HUES64 (cell line): ENCODE measurements around the gene ADAMTSL3.
"Not testable (repeated sequence)": the region's sequence is repeated elsewhere in the genome, so short reads cannot be mapped to it uniquely, and the experiment has no call there.

Source experiments
- H3K27ac ChIP-seq: 2 replicates; pipeline ENCODE4 v1.7.0; 2013; ENCODE audit warnings: low read depth, low read length, inconsistent platforms
- H3K27me3 ChIP-seq: 2 replicates; pipeline ENCODE4 v1.6.1; 2013; ENCODE audit warnings: mild to moderate bottlenecking, low read length; ENCODE audit not compliant: insufficient read depth
- H3K36me3 ChIP-seq: 2 replicates; pipeline ENCODE4 v1.6.1; 2013; ENCODE audit warnings: mild to moderate bottlenecking, low read length; ENCODE audit not compliant: insufficient read depth
- H3K4me1 ChIP-seq: 2 replicates; pipeline ENCODE4 v1.6.1; 2013; ENCODE audit warnings: mild to moderate bottlenecking, low read length, moderate library complexity; ENCODE audit not compliant: insufficient read depth
- H3K4me3 ChIP-seq: 2 replicates; pipeline ENCODE4 v1.5.1; 2013; ENCODE audit warnings: mild to moderate bottlenecking, low read length, moderate library complexity
- H3K9ac ChIP-seq: 2 replicates; pipeline ENCODE4 v1.6.1; 2013; ENCODE audit warnings: mild to moderate bottlenecking, low read depth, low read length
- H3K9me3 ChIP-seq: 2 replicates; pipeline ENCODE4 v1.6.1; 2013; ENCODE audit warnings: low read depth, low read length; ENCODE audit not compliant: insufficient read depth
- WGBS: fragments of 150-250, 120-280 bp; methylation state at CpG from one replicate; pipeline ENCODE4 v1.1.7; 2013; ENCODE audit warnings: missing lambda C conversion rate; 5-methylcytosine and 5-hydroxymethylcytosine counted together

The ADAMTSL3 gene

GRCh38 chr15:83956887-83957286, 303.0 kb downstream of the ADAMTSL3 start:
- Histone ChIP-seq H3K27ac (no peak overlapping the region), H3K9me3 (no peaks in the 10 kb centered on the region; the same call in 1 of the 2 replicates), H3K4me3 (no peak overlapping the region), H3K4me1 (peaks cover 5% of the 10 kb centered on the region; the same call in 1 of the 2 replicates), H3K9ac (no peak overlapping the region), H3K36me3 (no peaks in the 10 kb centered on the region), H3K27me3 (no peaks in the 10 kb centered on the region)
- 92% methylated on average over 4 of the region's 4 CpGs for WGBS

- no peaks in the 10 kb centered on the region for H3K27me3 ChIP-seq
- 84% methylated on average over 2 of the region's 2 CpGs for WGBS
- peaks cover 5% of the 10 kb centered on the region; the same call in 1 of the 2 replicates for H3K4me1 ChIP-seq
- H3K27ac ChIP-seq = no peak overlapping the region
- no peaks in the 10 kb centered on the region for H3K9me3 ChIP-seq
- no peak overlapping the region for H3K9ac ChIP-seq
- H3K4me3 ChIP-seq = no peak overlapping the region
- no peaks in the 10 kb centered on the region for H3K36me3 ChIP-seq
These were observed 305.6 kb downstream of the ADAMTSL3 start for GRCh38 chr15:83959477-83959876.

GRCh38 chr15:83960192-83960829, 306.4 kb downstream of the ADAMTSL3 start:
- no peaks in the 10 kb centered on the region for H3K9me3 ChIP-seq
- no peak overlapping the region for H3K27ac ChIP-seq
- no peaks in the 10 kb centered on the region for H3K36me3 ChIP-seq
- no peak overlapping the region for H3K4me3 ChIP-seq
- no peak overlapping the region for H3K9ac ChIP-seq
- WGBS = 90% methylated on average over 4 of the region's 6 CpGs
- H3K27me3 ChIP-seq = no peaks in the 10 kb centered on the region
- peaks cover 5% of the 10 kb centered on the region; the same call in 1 of the 2 replicates for H3K4me1 ChIP-seq

GRCh38 chr15:83961311-83961710, 307.4 kb downstream of the ADAMTSL3 start:
- WGBS = 88% methylated on average over 3 of the region's 3 CpGs
- no peak overlapping the region for H3K9ac ChIP-seq
- no peaks in the 10 kb centered on the region for H3K27me3 ChIP-seq
- H3K27ac ChIP-seq = no peak overlapping the region
- H3K9me3 ChIP-seq = no peaks in the 10 kb centered on the region
- no peak overlapping the region for H3K4me3 ChIP-seq
- peaks cover 5% of the 10 kb centered on the region; the same call in 1 of the 2 replicates for H3K4me1 ChIP-seq
- H3K36me3 ChIP-seq = no peaks in the 10 kb centered on the region

- H3K4me3 ChIP-seq, H3K9ac ChIP-seq, H3K27ac ChIP-seq, H3K36me3 ChIP-seq, H3K4me1 ChIP-seq, H3K9me3 ChIP-seq, H3K27me3 ChIP-seq: not testable (repeated sequence)
- 96% methylated on average over 1 of the region's 1 CpG for WGBS
These were observed 311.0 kb downstream of the ADAMTSL3 start for GRCh38 chr15:83964967-83965366.

GRCh38 chr15:83970295-83970890, 316.5 kb downstream of the ADAMTSL3 start:
- H3K27ac ChIP-seq = no peak overlapping the region
- H3K36me3 ChIP-seq = no peaks in the 10 kb centered on the region
- WGBS = 95% methylated on average over 12 of the region's 12 CpGs

GRCh38 chr15:83971992-83972391, 318.1 kb downstream of the ADAMTSL3 start:
- Histone ChIP-seq H3K27me3 (no peaks in the 10 kb centered on the region), H3K9ac (no peak overlapping the region), H3K36me3 (no peaks in the 10 kb centered on the region), H3K9me3 (peaks cover 10% of the 10 kb centered on the region), H3K4me1 (no peaks in the 10 kb centered on the region), H3K27ac (no peak overlapping the region), H3K4me3 (no peak overlapping the region)
- WGBS = 89% methylated on average over 3 of the region's 3 CpGs

More at GRCh38 chr15:83970295-83970890, 316.5 kb downstream of the ADAMTSL3 start:
- Histone ChIP-seq H3K4me1 (no peaks in the 10 kb centered on the region), H3K9ac (no peak overlapping the region), H3K27me3 (no peaks in the 10 kb centered on the region), H3K4me3 (no peak overlapping the region), H3K9me3 (no peaks in the 10 kb centered on the region)

- 77% methylated on average over 2 of the region's 3 CpGs for WGBS
These were observed 319.9 kb downstream of the ADAMTSL3 start for GRCh38 chr15:83973816-83974215.

GRCh38 chr15:83977992-83978391, 324.1 kb downstream of the ADAMTSL3 start:
- peaks cover 25% of the 10 kb centered on the region for H3K9me3 ChIP-seq

More at GRCh38 chr15:83973816-83974215, 319.9 kb downstream of the ADAMTSL3 start:
- Histone ChIP-seq H3K27me3 (no peaks in the 10 kb centered on the region), H3K9me3 (peaks cover 25% of the 10 kb centered on the region), H3K4me1 (no peaks in the 10 kb centered on the region), H3K9ac (no peak overlapping the region), H3K36me3 (no peaks in the 10 kb centered on the region), H3K27ac (no peak overlapping the region), H3K4me3 (no peak overlapping the region)

GRCh38 chr15:83978588-83978987, 324.7 kb downstream of the ADAMTSL3 start:
- WGBS = 93% methylated on average over 3 of the region's 3 CpGs
- no peaks in the 10 kb centered on the region for H3K4me1 ChIP-seq
- H3K9me3 ChIP-seq = peaks cover 25% of the 10 kb centered on the region
- H3K4me3 ChIP-seq = no peak overlapping the region
- H3K27ac ChIP-seq = no peak overlapping the region
- H3K27me3 ChIP-seq = no peaks in the 10 kb centered on the region
- H3K36me3 ChIP-seq = no peaks in the 10 kb centered on the region
- H3K9ac ChIP-seq = no peak overlapping the region

More at GRCh38 chr15:83977992-83978391, 324.1 kb downstream of the ADAMTSL3 start:
- no peak overlapping the region for H3K4me3 ChIP-seq
- no peaks in the 10 kb centered on the region for H3K36me3 ChIP-seq
- H3K9ac ChIP-seq = no peak overlapping the region
- H3K4me1 ChIP-seq = no peaks in the 10 kb centered on the region
- H3K27me3 ChIP-seq = no peaks in the 10 kb centered on the region
- no peak overlapping the region for H3K27ac ChIP-seq

- H3K4me3 ChIP-seq = no peak overlapping the region
- H3K27me3 ChIP-seq = no peaks in the 10 kb centered on the region
- no peaks in the 10 kb centered on the region for H3K36me3 ChIP-seq
- 92% methylated on average over 4 of the region's 4 CpGs for WGBS
- no peak overlapping the region for H3K27ac ChIP-seq
- no peak overlapping the region for H3K9ac ChIP-seq
- H3K4me1 ChIP-seq = no peaks in the 10 kb centered on the region
- peaks cover 25% of the 10 kb centered on the region for H3K9me3 ChIP-seq
These were observed 326.7 kb downstream of the ADAMTSL3 start for GRCh38 chr15:83980637-83981036.
